ENCODE measurements around the gene NLN. TPM values are rescaled to one million over a fixed set of nuclear protein-coding genes. Genes with fewer than 3 reads are reported as not detected.

Gene NLN
- polyA plus RNA-seq, 1 donor (not counting 4 experiments of a cell fraction or from before 2014, with no cell fraction given): 26.1 TPM

- H3K9me1 ChIP-seq (ENCODE audit: control insufficient read depth, extremely low read depth, insufficient read depth, low read length): no peaks in the 10 kb centered on the region
- FAIRE-seq (no peak), DNase-seq (ENCODE audit: low read depth, low spot score) (no peak)
- no peaks in the 10 kb centered on the region for H3K9me3 ChIP-seq (ENCODE audit: control insufficient read depth, low read depth, low read length)
- no peak overlapping the region for H3K27ac ChIP-seq (ENCODE audit: control insufficient read depth, insufficient read depth, low read length)
- no peak overlapping the region for H2AFZ ChIP-seq (ENCODE audit: control insufficient read depth, low read length)
- no peaks in the 10 kb centered on the region for H3K36me3 ChIP-seq (ENCODE audit: control insufficient read depth in 2 of 2, extremely low read depth in 1 of 2, insufficient read depth in 2 of 2, low read length in 2 of 2)
- no peak for TF ChIP-seq EZH2 (IDR thresholded peaks at IDR 0.05; ENCODE audit: low read length)
- TF ChIP-seq, protein P1, sequence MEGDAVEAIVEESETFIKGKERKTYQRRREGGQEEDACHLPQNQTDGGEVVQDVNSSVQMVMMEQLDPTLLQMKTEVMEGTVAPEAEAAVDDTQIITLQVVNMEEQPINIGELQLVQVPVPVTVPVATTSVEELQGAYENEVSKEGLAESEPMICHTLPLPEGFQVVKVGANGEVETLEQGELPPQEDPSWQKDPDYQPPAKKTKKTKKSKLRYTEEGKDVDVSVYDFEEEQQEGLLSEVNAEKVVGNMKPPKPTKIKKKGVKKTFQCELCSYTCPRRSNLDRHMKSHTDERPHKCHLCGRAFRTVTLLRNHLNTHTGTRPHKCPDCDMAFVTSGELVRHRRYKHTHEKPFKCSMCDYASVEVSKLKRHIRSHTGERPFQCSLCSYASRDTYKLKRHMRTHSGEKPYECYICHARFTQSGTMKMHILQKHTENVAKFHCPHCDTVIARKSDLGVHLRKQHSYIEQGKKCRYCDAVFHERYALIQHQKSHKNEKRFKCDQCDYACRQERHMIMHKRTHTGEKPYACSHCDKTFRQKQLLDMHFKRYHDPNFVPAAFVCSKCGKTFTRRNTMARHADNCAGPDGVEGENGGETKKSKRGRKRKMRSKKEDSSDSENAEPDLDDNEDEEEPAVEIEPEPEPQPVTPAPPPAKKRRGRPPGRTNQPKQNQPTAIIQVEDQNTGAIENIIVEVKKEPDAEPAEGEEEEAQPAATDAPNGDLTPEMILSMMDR (optimal IDR thresholded peaks at IDR 0.05 in 1 of 3, IDR thresholded peaks at IDR 0.05 in 1 of 3, conservative IDR thresholded peaks at IDR 0.05 in 1 of 3; ENCODE audit: extremely low read depth in 1 of 3, insufficient read depth in 2 of 3, low read length in 3 of 3): no peak
- no peak overlapping the region for H3K9ac ChIP-seq (ENCODE audit: control insufficient read depth, extremely low read depth, insufficient read depth, low read length)
- H3K27me3 ChIP-seq (ENCODE audit: control insufficient read depth, extremely low read depth, insufficient read depth, low read length): no peaks in the 10 kb centered on the region
- H3K4me3 ChIP-seq (ENCODE audit: control insufficient read depth in 2 of 3, extremely low read depth in 1 of 3, insufficient read depth in 2 of 3, low read depth in 1 of 3, low read length in 3 of 3): no peak overlapping the region
- dilution Hi-C loops (cut with MboI; ENCODE audit: extremely low pct_ligation_motif_present, low sequenced_read_pairs): no loop called here
- H3K79me2 ChIP-seq (ENCODE audit: control insufficient read depth, insufficient read depth, low read length): no peaks in the 10 kb centered on the region
- H4K20me1 ChIP-seq (ENCODE audit: control insufficient read depth, extremely low read depth, insufficient read depth, low read length): no peaks in the 10 kb centered on the region
- H3K4me2 ChIP-seq (ENCODE audit: control insufficient read depth, extremely low read depth, insufficient read depth, low read depth, low read length): no peak overlapping the region
- H3K4me1 ChIP-seq (ENCODE audit: control insufficient read depth, extremely low read depth, insufficient read depth, low read length): peaks cover 13% of the 10 kb centered on the region
Observed at GRCh38 chr5:65800775-65801174, 78.8 kb downstream of the NLN start.

DNA sequence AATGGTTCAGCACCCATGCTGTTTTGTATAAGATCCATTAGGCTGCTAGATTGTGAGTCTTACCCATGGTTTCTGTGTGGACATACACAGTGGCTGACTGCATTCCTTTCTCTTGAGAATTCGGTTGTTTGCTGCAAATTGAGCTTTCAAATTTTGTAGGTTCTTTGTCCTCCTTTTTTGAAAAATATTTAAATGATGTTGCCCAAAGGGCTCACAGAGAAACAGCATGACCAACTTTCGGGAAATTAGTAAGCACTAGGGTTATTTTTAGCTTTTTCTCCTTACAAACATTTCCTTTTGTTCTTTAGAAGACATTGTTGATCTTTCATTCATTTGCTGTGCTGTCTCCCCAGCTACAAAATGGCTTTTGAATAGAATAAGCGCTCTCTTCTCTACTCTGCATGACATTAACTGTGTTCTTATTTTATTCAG lies 79.4 kb downstream of the NLN start:
- no peaks in the 10 kb centered on the region for H3K27me3 ChIP-seq (ENCODE audit: control insufficient read depth, extremely low read depth, insufficient read depth, low read length)
- H3K27ac ChIP-seq (ENCODE audit: control insufficient read depth, insufficient read depth, low read length): no peak overlapping the region

More for the DNA sequence above, 79.4 kb downstream of the NLN start:
- FAIRE-seq (no peak), DNase-seq (ENCODE audit: low read depth, low spot score) (no peak)
- Histone ChIP-seq H2AFZ (ENCODE audit: control insufficient read depth, low read length) (no peak overlapping the region), H3K36me3 (ENCODE audit: control insufficient read depth in 2 of 2, extremely low read depth in 1 of 2, insufficient read depth in 2 of 2, low read length in 2 of 2) (no peaks in the 10 kb centered on the region), H3K9me1 (ENCODE audit: control insufficient read depth, extremely low read depth, insufficient read depth, low read length) (no peaks in the 10 kb centered on the region), H4K20me1 (ENCODE audit: control insufficient read depth, extremely low read depth, insufficient read depth, low read length) (no peaks in the 10 kb centered on the region), H3K9me3 (ENCODE audit: control insufficient read depth, low read depth, low read length) (no peaks in the 10 kb centered on the region), H3K4me1 (ENCODE audit: control insufficient read depth, extremely low read depth, insufficient read depth, low read length) (peaks cover 7% of the 10 kb centered on the region), H3K79me2 (ENCODE audit: control insufficient read depth, insufficient read depth, low read length) (no peaks in the 10 kb centered on the region), H3K4me2 (ENCODE audit: control insufficient read depth, extremely low read depth, insufficient read depth, low read depth, low read length) (no peak overlapping the region), H3K9ac (ENCODE audit: control insufficient read depth, extremely low read depth, insufficient read depth, low read length) (no peak overlapping the region), H3K4me3 (ENCODE audit: control insufficient read depth in 2 of 3, extremely low read depth in 1 of 3, insufficient read depth in 2 of 3, low read depth in 1 of 3, low read length in 3 of 3) (no peak overlapping the region)
- TF ChIP-seq, protein P1 (optimal IDR thresholded peaks at IDR 0.05 in 1 of 3, IDR thresholded peaks at IDR 0.05 in 1 of 3, conservative IDR thresholded peaks at IDR 0.05 in 1 of 3; ENCODE audit: extremely low read depth in 1 of 3, insufficient read depth in 2 of 3, low read length in 3 of 3): no peak
- no peak for TF ChIP-seq EZH2 (IDR thresholded peaks at IDR 0.05; ENCODE audit: low read length)
- dilution Hi-C loops (cut with MboI; ENCODE audit: extremely low pct_ligation_motif_present, low sequenced_read_pairs): no loop called here
